Type B pancreatic cell (in vitro differentiated cells): Measurements from ENCODE around the gene PRKCQ. TPM values are rescaled to one million over a fixed set of nuclear protein-coding genes. Genes with fewer than 3 reads are reported as not detected.

Experiments
- DNase-seq: peaks from one replicate; pipeline ENCODE4 v3.0.0; 2021; ENCODE audit warnings: mixed read lengths; ENCODE audit not compliant: unreplicated experiment; ENCODE audit errors: extremely low spot score
- H3K27ac Mint-ChIP-seq: 2 replicates; pipeline ENCODE4 v1.8.0; 2021; ENCODE audit warnings: mild to moderate bottlenecking, mixed read lengths
- H3K27me3 Mint-ChIP-seq: 2 replicates; pipeline ENCODE4 v1.8.0; 2021; ENCODE audit warnings: mixed read lengths
- H3K36me3 Mint-ChIP-seq: 2 replicates; pipeline ENCODE4 v1.8.0; 2021; ENCODE audit warnings: mixed read lengths
- H3K4me1 Mint-ChIP-seq: one replicate; pipeline ENCODE4 v1.8.0; 2021; ENCODE audit warnings: mixed read lengths; ENCODE audit not compliant: unreplicated experiment
- H3K4me3 Mint-ChIP-seq: 2 replicates; pipeline ENCODE4 v1.8.0; 2021; ENCODE audit warnings: mild to moderate bottlenecking, mixed read lengths
- H3K9me3 Mint-ChIP-seq: 2 replicates; pipeline ENCODE4 v1.8.0; 2021; ENCODE audit warnings: mixed read lengths
- CTCF ChIP-seq: fragments of 200-600 bp; sonication (generic); conservative IDR thresholded peaks from 2 replicates; pipeline ENCODE4 v1.5.0; 2021; ENCODE audit warnings: antibody characterized with exemption, mild to moderate bottlenecking
- total RNA-seq: library from RNA; stranded (reverse); gene quantifications from 2 replicates; pipeline ENCODE4 v1.2.1, GENCODE V29; 2021; ENCODE audit warnings: low replicate concordance

PRKCQ gene
- total RNA-seq, 1 donor from 2014 or later: 2.0 TPM

- Mint-ChIP-seq H3K9me3 (no peaks in the 10 kb centered on the region), H3K4me3 (no peak overlapping the region), H3K27ac (no peak overlapping the region), H3K36me3 (no peaks in the 10 kb centered on the region), H3K4me1 (no peaks in the 10 kb centered on the region), H3K27me3 (peaks cover 16% of the 10 kb centered on the region)
- TF ChIP-seq CTCF: no peak
- DNase-seq: no peak
These were observed 80.1 kb downstream of the PRKCQ start for GRCh38 chr10:6499974-6500373.

GRCh38 chr10:6498771-6499170 is 81.3 kb downstream of the PRKCQ start:
- H3K4me3 Mint-ChIP-seq: no peak overlapping the region
- H3K27ac Mint-ChIP-seq: no peak overlapping the region
- H3K4me1 Mint-ChIP-seq: no peaks in the 10 kb centered on the region
- no peaks in the 10 kb centered on the region for H3K9me3 Mint-ChIP-seq
- no peaks in the 10 kb centered on the region for H3K36me3 Mint-ChIP-seq
- H3K27me3 Mint-ChIP-seq: peaks cover 16% of the 10 kb centered on the region
- DNase-seq: no peak
- TF ChIP-seq CTCF: no peak

GRCh38 chr10:6497620-6498019 is 82.5 kb downstream of the PRKCQ start:
- no peaks in the 10 kb centered on the region for H3K4me1 Mint-ChIP-seq
- H3K27ac Mint-ChIP-seq: no peak overlapping the region
- H3K4me3 Mint-ChIP-seq: no peak overlapping the region
- peaks cover 12% of the 10 kb centered on the region for H3K27me3 Mint-ChIP-seq
- no peaks in the 10 kb centered on the region for H3K36me3 Mint-ChIP-seq
- no peaks in the 10 kb centered on the region for H3K9me3 Mint-ChIP-seq
- no peak for DNase-seq
- no peak for TF ChIP-seq CTCF

- Mint-ChIP-seq H3K27ac (no peak overlapping the region), H3K4me3 (no peak overlapping the region), H3K27me3 (peaks cover 4% of the 10 kb centered on the region), H3K4me1 (no peaks in the 10 kb centered on the region), H3K9me3 (no peaks in the 10 kb centered on the region), H3K36me3 (no peaks in the 10 kb centered on the region)
- no peak for DNase-seq
- no peak for TF ChIP-seq CTCF
These were observed 85.0 kb downstream of the PRKCQ start for GRCh38 chr10:6494936-6495592.

- no peaks in the 10 kb centered on the region for H3K36me3 Mint-ChIP-seq
- H3K4me1 Mint-ChIP-seq: no peaks in the 10 kb centered on the region
- no peaks in the 10 kb centered on the region for H3K9me3 Mint-ChIP-seq
- H3K27me3 Mint-ChIP-seq: peaks cover 4% of the 10 kb centered on the region
- no peak overlapping the region for H3K4me3 Mint-ChIP-seq
- DNase-seq: no peak
- no peak for TF ChIP-seq CTCF
- H3K27ac Mint-ChIP-seq: no peak overlapping the region
These were observed 85.6 kb downstream of the PRKCQ start for GRCh38 chr10:6494442-6494819.
